K562 (cell line): Measurements from ENCODE around the gene OPN1LW.

Experiments
- CREB1 ChIP-seq, 2 experiments: sonication (generic) in 1 of 2; formaldehyde crosslinking in 1 of 2; IDR thresholded peaks; 2 replicates each; pipeline versions ENCODE4 v1.6.1 to v1.8.0; 2012 to 2022; ENCODE audit warnings: inconsistent platforms in 1 of 2, mild to moderate bottlenecking in 1 of 2, missing genetic modification reagents in 1 of 2, moderate library complexity in 1 of 2
- KLF6 ChIP-seq: fragments of 250-450 bp; sonication (Bioruptor Pico); IDR thresholded peaks from 2 replicates; pipeline ENCODE4 v1.4.0; 2020; ENCODE audit warnings: mild to moderate bottlenecking, moderate library complexity, borderline replicate concordance
- REST ChIP-seq, 2 experiments: fragments of 450-650 bp; formaldehyde crosslinking in 1 of 2; IDR thresholded peaks; 2 replicates each; pipeline versions ENCODE4 v1.4.0 to v1.6.1; 2014 to 2020; ENCODE audit warnings: mild to moderate bottlenecking in 2 of 2, borderline replicate concordance in 1 of 2, low read depth in 1 of 2
- TCFL5 ChIP-seq: fragments of 250-450 bp; sonication (Bioruptor Pico); conservative IDR thresholded peaks from 2 replicates; pipeline ENCODE4 v1.6.1; 2021; ENCODE audit warnings: mild to moderate bottlenecking, moderate library complexity, matching md5 sums
- USF2 ChIP-seq: sonication (generic); formaldehyde crosslinking; IDR thresholded peaks from 2 replicates; pipeline ENCODE4 v1.5.0; 2020; ENCODE audit warnings: missing genetic modification reagents
- ZNF3 ChIP-seq: fragments of 250-450 bp; sonication (Bioruptor Pico); IDR thresholded peaks from 2 replicates; pipeline ENCODE4 v1.5.0; 2021; ENCODE audit warnings: mild to moderate bottlenecking, moderate library complexity

- TF ChIP-seq TCFL5 (CRISPR knock-in tag) (no peak), KLF6 (CRISPR knock-in tag) (no peak), CREB1 (IDR thresholded peaks at IDR 0.05) (no peak), CREB1 (CRISPR knock-in tag; IDR thresholded peaks at IDR 0.05) (no peak), USF2 (CRISPR knock-in tag) (no peak), ZNF3 (no peak), REST (IDR thresholded peaks at IDR 0.05; ENCODE audit: borderline replicate concordance) (no peak), REST (CRISPR knock-in tag; IDR thresholded peaks at IDR 0.05; ENCODE audit: low read depth) (no peak)
Measured at GRCh38 chrX:154126101-154126500, 17.9 kb upstream of the OPN1LW start.
